Parathyroid adenoma (tissue), 2 donors: Measurements from ENCODE around the gene CLIP3.

Experiments
- H2AFZ ChIP-seq: fragments of 300-600 bp; sonication (generic); one replicate; pipeline ENCODE4 v1.7.0; 2017; ENCODE audit warnings: antibody characterized with exemption, mild to moderate bottlenecking
- H3K27ac ChIP-seq: fragments of 300-600 bp; sonication (generic); one replicate; pipeline ENCODE4 v1.7.0; 2017
- H3K27me3 ChIP-seq: fragments of 300-600 bp; sonication (generic); one replicate; pipeline ENCODE4 v1.7.0; 2017; ENCODE audit warnings: low read length; ENCODE audit not compliant: control insufficient read depth, insufficient read depth
- H3K36me3 ChIP-seq: fragments of 300-600 bp; sonication (generic); one replicate; pipeline ENCODE4 v1.7.0; 2017; ENCODE audit warnings: low read length; ENCODE audit not compliant: control insufficient read depth, insufficient read depth
- H3K4me1 ChIP-seq: fragments of 300-600 bp; sonication (generic); one replicate; pipeline ENCODE4 v1.7.0; 2017; ENCODE audit warnings: control low read depth
- H3K4me2 ChIP-seq: fragments of 300-600 bp; sonication (generic); one replicate; pipeline ENCODE4 v1.7.0; 2017; ENCODE audit warnings: low read length
- H3K4me3 ChIP-seq: fragments of 300-600 bp; sonication (generic); one replicate; pipeline ENCODE4 v1.7.0; 2017; ENCODE audit warnings: low read depth, low read length
- H3K79me2 ChIP-seq: fragments of 300-600 bp; sonication (generic); one replicate; pipeline ENCODE4 v1.7.0; 2017; ENCODE audit warnings: control low read depth
- H3K9ac ChIP-seq: fragments of 300-600 bp; sonication (generic); one replicate; pipeline ENCODE4 v1.7.0; 2017; ENCODE audit warnings: mild to moderate bottlenecking
- H3K9me3 ChIP-seq: fragments of 300-600 bp; sonication (generic); one replicate; pipeline ENCODE4 v1.7.0; 2017; ENCODE audit warnings: low read length; ENCODE audit not compliant: control insufficient read depth
- CTCF ChIP-seq: fragments of 300-600 bp; sonication (generic); IDR thresholded peaks from one replicate; pipeline ENCODE4 v1.7.0; 2017; ENCODE audit warnings: antibody characterized with exemption, mild to moderate bottlenecking
- donor health status: primary hyperparathyroidism.

Gene CLIP3

GRCh38 chr19:36061367-36061766 is 28.7 kb upstream of the CLIP3 start:
- Histone ChIP-seq H2AFZ (no peak overlapping the region), H3K4me1 (no peaks in the 10 kb centered on the region), H3K4me2 (no peak overlapping the region), H3K36me3 (no peaks in the 10 kb centered on the region), H3K9ac (no peak overlapping the region), H3K79me2 (no peaks in the 10 kb centered on the region), H3K27me3 (no peaks in the 10 kb centered on the region), H3K4me3 (no peak overlapping the region), H3K27ac (no peak overlapping the region), H3K9me3 (no peaks in the 10 kb centered on the region)
- TF ChIP-seq CTCF: no peak

- Histone ChIP-seq H3K9ac (no peak overlapping the region), H2AFZ (no peak overlapping the region), H3K4me3 (no peak overlapping the region), H3K9me3 (no peaks in the 10 kb centered on the region), H3K27me3 (no peaks in the 10 kb centered on the region), H3K79me2 (no peaks in the 10 kb centered on the region), H3K4me1 (no peaks in the 10 kb centered on the region), H3K27ac (no peak overlapping the region), H3K36me3 (no peaks in the 10 kb centered on the region), H3K4me2 (no peak overlapping the region)
- peak; percentile 10 for TF ChIP-seq CTCF
Measured at GRCh38 chr19:36060430-36060829, 27.8 kb upstream of the CLIP3 start.

GRCh38 chr19:36059180-36059910 is 26.7 kb upstream of the CLIP3 start:
- no peaks in the 10 kb centered on the region for H3K36me3 ChIP-seq
- no peak overlapping the region for H3K4me3 ChIP-seq
- H3K27ac ChIP-seq: no peak overlapping the region
- TF ChIP-seq CTCF: no peak
- H3K4me1 ChIP-seq: no peaks in the 10 kb centered on the region
- no peaks in the 10 kb centered on the region for H3K27me3 ChIP-seq
- no peaks in the 10 kb centered on the region for H3K9me3 ChIP-seq
- no peak overlapping the region for H3K4me2 ChIP-seq
- H3K79me2 ChIP-seq: no peaks in the 10 kb centered on the region
- H3K9ac ChIP-seq: no peak overlapping the region
- no peak overlapping the region for H2AFZ ChIP-seq

GRCh38 chr19:36058481-36059179 is 26.0 kb upstream of the CLIP3 start:
- H3K79me2 ChIP-seq: no peaks in the 10 kb centered on the region
- H3K27me3 ChIP-seq: no peaks in the 10 kb centered on the region
- H3K9ac ChIP-seq: no peak overlapping the region
- no peak overlapping the region for H3K4me3 ChIP-seq
- no peak overlapping the region for H3K4me2 ChIP-seq
- H3K9me3 ChIP-seq: no peaks in the 10 kb centered on the region
- H2AFZ ChIP-seq: no peak overlapping the region
- TF ChIP-seq CTCF: no peak
- H3K4me1 ChIP-seq: no peaks in the 10 kb centered on the region
- H3K27ac ChIP-seq: no peak overlapping the region
- no peaks in the 10 kb centered on the region for H3K36me3 ChIP-seq
